K562 (cell line): ENCODE results near the gene ETS1. TPM values are rescaled to one million over a fixed set of nuclear protein-coding genes. Genes with fewer than 3 reads are reported as not detected.

Experiments used
- ATAC-seq: fragments of 200-7000 bp; cut with Tn5 transposase; 3 replicates; pipeline ENCODE4 v1.9.1; 2020; ENCODE audit warnings: moderate library complexity
- BruUV-seq: library from RNA; stranded (reverse); fragments of 400-500 nt; replicated peaks from 2 replicates; lab custom pipeline; 2021; lab: Mats Ljungman, UMichigan
- CTCF ChIA-PET: fragments of 300-600 bp; formaldehyde crosslinking; extraction: SDS; loops from one replicate; lab custom pipeline; 2021; ENCODE audit warnings: low intra/inter-chr PET ratio; lab: Yijun Ruan, JAX
- POLR2A ChIA-PET: fragments of 300-600, 350-650 bp; sonication (Branson Sonifier 250); formaldehyde crosslinking; extraction: SDS; loops from one replicate; lab custom pipeline; 2021; ENCODE audit warnings: antibody characterized with exemption, inconsistent platforms; lab: Yijun Ruan, JAX
- DNase-seq, 4 experiments: peaks; one replicate each; pipeline versions ENCODE4 v3.0.0 to v3.0.0-alpha.2; 2011 to 2018; ENCODE audit warnings: low spot score in 3 of 4, mixed read lengths in 3 of 4; ENCODE audit errors: extremely low read depth in 1 of 4
- FAIRE-seq: peaks from 2 replicates; lab custom pipeline; 2011; peaks lifted over from hg19 to GRCh38; lab: Jason Lieb, UNC
- H2AFZ ChIP-seq: 2 replicates; pipeline ENCODE4 v1.6.0; 2011; ENCODE audit warnings: low read depth, low read length, control low read depth, inconsistent platforms
- H3K27ac ChIP-seq: fragments of 200-600 bp; 3 replicates; pipeline ENCODE4 v1.8.0; 2011; ENCODE audit warnings: low read depth, mild to moderate bottlenecking, control low read depth, inconsistent platforms, low read length, moderate library complexity, mixed read lengths; ENCODE audit errors: extremely low read depth
- H3K27me3 ChIP-seq, 2 experiments: fragments of 300-600 bp in 1 of 2; 2 replicates in 1 of 2; 3 replicates in 1 of 2; pipeline versions ENCODE4 v1.6.0 to v1.8.0; 2011; ENCODE audit warnings: inconsistent platforms in 2 of 2, low read length in 2 of 2, mild to moderate bottlenecking in 1 of 2, mixed read lengths in 1 of 2, moderate library complexity in 1 of 2; ENCODE audit not compliant: control insufficient read depth in 2 of 2, insufficient read depth in 2 of 2
- H3K36me3 ChIP-seq: fragments of 300-600 bp; 3 replicates; pipeline ENCODE4 v1.8.0; 2011; ENCODE audit warnings: mild to moderate bottlenecking, low read length, inconsistent platforms; ENCODE audit not compliant: control insufficient read depth, insufficient read depth
- H3K4me1 ChIP-seq, 2 experiments: fragments of 200-600 bp in 1 of 2; replicated peaks in 1 of 2; 2 replicates in 1 of 2; 3 replicates in 1 of 2; pipeline versions ENCODE4 v1.5.1 to v1.8.0; 2011; ENCODE audit warnings: inconsistent platforms in 2 of 2, low read length in 2 of 2, mild to moderate bottlenecking in 1 of 2, mixed read lengths in 1 of 2, moderate library complexity in 1 of 2; ENCODE audit not compliant: control insufficient read depth in 2 of 2, insufficient read depth in 2 of 2
- H3K4me2 ChIP-seq: 2 replicates; pipeline ENCODE4 v1.6.1; 2011; ENCODE audit warnings: low read length, control low read depth, inconsistent platforms, mixed read lengths; ENCODE audit not compliant: insufficient read depth
- H3K4me3 ChIP-seq: fragments of 200-600 bp; sonication (generic), shearing (Covaris generic); 2 replicates; pipeline ENCODE4 v1.5.1; 2016; ENCODE audit warnings: control low read depth, inconsistent platforms
- H3K79me2 ChIP-seq: fragments of 200-600 bp; 3 replicates; pipeline ENCODE4 v1.8.0; 2011; ENCODE audit warnings: low read length, inconsistent platforms; ENCODE audit not compliant: control insufficient read depth, insufficient read depth
- H3K9ac ChIP-seq, 2 experiments: 2 replicates each; pipeline versions ENCODE4 v1.6.0 to v1.6.1; 2011; ENCODE audit warnings: low read depth in 2 of 2, low read length in 2 of 2, control low read depth in 1 of 2, inconsistent platforms in 1 of 2, mild to moderate bottlenecking in 1 of 2, mixed read lengths in 1 of 2; ENCODE audit not compliant: insufficient read depth in 1 of 2
- H3K9me1 ChIP-seq: one replicate; pipeline ENCODE4 v1.6.0; 2011; ENCODE audit warnings: inconsistent platforms, mild to moderate bottlenecking, low read length, moderate library complexity; ENCODE audit not compliant: control insufficient read depth, insufficient read depth
- H3K9me3 ChIP-seq: replicated peaks from 2 replicates; pipeline ENCODE4 v1.5.1; 2011; ENCODE audit warnings: low read depth, low read length, inconsistent platforms; ENCODE audit not compliant: control insufficient read depth, insufficient read depth
- H4K20me1 ChIP-seq: replicated peaks from 2 replicates; pipeline ENCODE4 v1.6.1; 2011; ENCODE audit warnings: low read length, inconsistent platforms, mixed read lengths; ENCODE audit not compliant: control insufficient read depth, insufficient read depth
- CEBPB ChIP-seq: fragments of 450-650 bp; IDR thresholded peaks from 2 replicates; pipeline ENCODE4 v1.6.1; 2016; ENCODE audit warnings: missing genetic modification characterization, missing compliant biosample characterization
- CEBPG ChIP-seq, 3 experiments: fragments of 200-800 bp in 1 of 3; sonication (Bioruptor generic) in 1 of 3; sonication (generic) in 1 of 3; formaldehyde crosslinking in 1 of 3; IDR thresholded peaks in 2 of 3; conservative IDR thresholded peaks in 1 of 3; 2 replicates each; pipeline versions ENCODE4 v1.6.1 to v1.8.0; 2016 to 2022; ENCODE audit warnings: missing compliant biosample characterization in 2 of 3, missing genetic modification characterization in 2 of 3, mild to moderate bottlenecking in 1 of 3, missing genetic modification reagents in 1 of 3
- CUX1 ChIP-seq: fragments of 200-800 bp; sonication (Bioruptor generic); IDR thresholded peaks from 2 replicates; pipeline ENCODE4 v1.6.1; 2016; ENCODE audit warnings: missing genetic modification characterization, missing compliant biosample characterization
- MAFG ChIP-seq: fragments of 450-650 bp; conservative IDR thresholded peaks from 2 replicates; pipeline ENCODE4 v1.6.1; 2016; ENCODE audit warnings: missing genetic modification characterization, missing compliant biosample characterization
- TAF15 ChIP-seq: fragments of 200-400 bp; formaldehyde crosslinking; IDR thresholded peaks from 2 replicates; pipeline ENCODE4 v1.6.1; 2017; ENCODE audit warnings: mild to moderate bottlenecking, low read depth, low read length, moderate library complexity
- WGBS: fragments of 100-300 bp; shearing (Covaris generic); methylation state at CpG from one replicate; pipeline ENCODE4 v1.1.6; 2016; ENCODE audit warnings: low coverage, mixed read lengths; ENCODE audit not compliant: insufficient coverage; ENCODE audit errors: missing lambda C conversion rate; 5-methylcytosine and 5-hydroxymethylcytosine counted together
- in situ Hi-C: fragments of 300-500 bp; cut with MboI; formaldehyde crosslinking; loops from 4 replicates; pipeline ENCODE4 v1.15.0; 2018; ENCODE audit warnings: inconsistent platforms, mixed read lengths
- intact Hi-C: fragments of 100-400 bp; cut with micrococcal nuclease; formaldehyde crosslinking; loops from 2 replicates; pipeline ENCODE4 v1.14.2; 2022
- polyA plus RNA-seq, 8 experiments: library from polyadenylated mRNA; depleted of rRNA in 4 of 8; stranded (reverse) in 5 of 8; unstranded in 3 of 8; fragments of >200 nt; fragmentation: Nextera tagmentation in 2 of 8; fragmentation: Illumina TruSeq in 1 of 8; extraction: Ambion mirVana in 2 of 8; extraction: Trizol in 1 of 8; gene quantifications; 2 replicates each; pipeline versions ENCODE4 v1.2.1 to v1.2.3, GENCODE V29; 2011 to 2014; ENCODE audit warnings: inconsistent platforms in 1 of 8, missing spikeins in 1 of 8
- total RNA-seq, 7 experiments: library from RNA; depleted of rRNA in 6 of 7; stranded (reverse); fragments of >200 nt in 6 of 7; fragmentation: Illumina TruSeq in 2 of 7; extraction: Trizol in 2 of 7; gene quantifications; 2 replicates each; pipeline versions ENCODE4 v1.2.1 to v1.2.3, GENCODE V29; 2011 to 2021; ENCODE audit warnings: low replicate concordance in 1 of 7

ETS1 gene
- total and polyA plus RNA-seq, 9 of the 15 experiments (the other 6 are each of a cell fraction or from before 2014, with no cell fraction given) = 0.04 to 1.4 (median 0.23) TPM

- ATAC-seq (no peak), DNase-seq (no peak)
- intact Hi-C loops = no loop called here
- H3K27ac ChIP-seq = no peak overlapping the region
- BruUV-seq = no TSS peak
- peaks cover 0 to 4% of the 10 kb centered on the region in 2 experiments; a peak in 1 of 5 replicates for H3K27me3 ChIP-seq
- 7% methylated on average over 2 of the region's 2 CpGs for WGBS
- H3K79me2 ChIP-seq = no peaks in the 10 kb centered on the region
- TF ChIP-seq TAF15 = no peak
- peak; percentile 64 for TF ChIP-seq CEBPB (tag)
- TF ChIP-seq CEBPG (CRISPR knock-in tag; IDR thresholded peaks at IDR 0.05) = no peak
- peak; percentile 64 to 97 for TF ChIP-seq CEBPG (tag; conservative IDR thresholded peaks at IDR 0.05 in 1 of 2, IDR thresholded peaks at IDR 0.05 in 1 of 2)
- TF ChIP-seq, all 486 proteins: peak for 2
- no peak for FAIRE-seq
- Histone ChIP-seq H3K36me3 (no peaks in the 10 kb centered on the region), H3K4me3 (no peak overlapping the region), H3K9me3 (no peaks in the 10 kb centered on the region), H3K9me1 (no peaks in the 10 kb centered on the region), H2AFZ (no peak overlapping the region), H4K20me1 (no peaks in the 10 kb centered on the region), H3K9ac (no peak overlapping the region), H3K4me2 (no peak overlapping the region), H3K4me1 (peaks cover 0 to 6% of the 10 kb centered on the region in 2 experiments; a peak in 3 of 5 replicates)
- CTCF ChIA-PET = no interaction called here
- POLR2A ChIA-PET = no interaction called here
- in situ Hi-C loops = no loop called here
Observed at GRCh38 chr11:128481135-128481534, 106.2 kb downstream of the ETS1 start.

GRCh38 chr11:128480665-128481064 is 106.7 kb downstream of the ETS1 start:
- Histone ChIP-seq H3K4me1 (peaks cover 0 to 6% of the 10 kb centered on the region in 2 experiments; a peak in 3 of 5 replicates), H3K4me3 (no peak overlapping the region), H3K79me2 (no peaks in the 10 kb centered on the region), H3K9me3 (no peaks in the 10 kb centered on the region), H2AFZ (no peak overlapping the region), H4K20me1 (no peaks in the 10 kb centered on the region), H3K27me3 (peaks cover 0 to 4% of the 10 kb centered on the region in 2 experiments; a peak in 1 of 5 replicates), H3K4me2 (no peak overlapping the region), H3K27ac (no peak overlapping the region), H3K9ac (no peak overlapping the region), H3K36me3 (no peaks in the 10 kb centered on the region), H3K9me1 (no peaks in the 10 kb centered on the region)
- CTCF ChIA-PET = no interaction called here
- in situ Hi-C loops = no loop called here
- DNase-seq (no peak), ATAC-seq (no peak), FAIRE-seq (no peak)
- intact Hi-C loops = no loop called here
- POLR2A ChIA-PET = no interaction called here
- no TSS peak for BruUV-seq
- 2% methylated on average over 4 of the region's 4 CpGs for WGBS
- TF ChIP-seq CUX1 (no peak), MAFG (tag) (no peak)
